Right atrium auricular region (tissue), 2 donors: ENCODE measurements around the gene MAX. TPM values are rescaled to one million over a fixed set of nuclear protein-coding genes. Genes with fewer than 3 reads are reported as not detected.

Experiments used
- DNase-seq: peaks from one replicate; pipeline ENCODE4 v3.0.0-alpha.2; 2019; ENCODE audit warnings: low spot score
- H3K27ac ChIP-seq, 2 donors: fragments of 200-600 bp; sonication (generic); 1 replicate in 1 of 2; 2 replicates in 1 of 2; pipeline ENCODE4 v1.5.1; 2016 to 2019
- H3K27me3 ChIP-seq, 2 donors: fragments of 200-600 bp; sonication (generic); one replicate each; pipeline versions ENCODE4 v1.5.1 to v1.6.0; 2017 to 2019
- H3K36me3 ChIP-seq: fragments of 200-600 bp; sonication (generic); one replicate; pipeline ENCODE4 v1.5.1; 2016
- H3K4me1 ChIP-seq, 2 donors: fragments of 200-600 bp; sonication (generic); one replicate each; pipeline versions ENCODE4 v1.5.1 to v1.6.0; 2017 to 2019
- H3K4me3 ChIP-seq, 2 donors: fragments of 200-600 bp; sonication (generic); 1 replicate in 1 of 2; 2 replicates in 1 of 2; pipeline ENCODE4 v1.5.1; 2017 to 2019; ENCODE audit warnings: mild to moderate bottlenecking in 1 of 2, moderate library complexity in 1 of 2
- H3K9me3 ChIP-seq, 2 donors: fragments of 200-600 bp; sonication (generic); one replicate each; pipeline ENCODE4 v1.5.1; 2019
- total RNA-seq, 2 donors: library from RNA; depleted of rRNA; stranded (reverse); fragments of >200 nt; gene quantifications; one replicate each; pipeline ENCODE4 v1.1.0, GENCODE V29; 2016
- TF ChIP-seq, protein P1 (sequence below), 2 donors: fragments of 200-600 bp; sonication (generic); IDR thresholded peaks; one replicate each; pipeline ENCODE4 v1.5.1; 2019; ENCODE audit warnings: antibody characterized with exemption in 2 of 2

The MAX gene
- total RNA-seq, 2 donors from 2014 or later: 37.0 to 67.5 TPM

DNA sequence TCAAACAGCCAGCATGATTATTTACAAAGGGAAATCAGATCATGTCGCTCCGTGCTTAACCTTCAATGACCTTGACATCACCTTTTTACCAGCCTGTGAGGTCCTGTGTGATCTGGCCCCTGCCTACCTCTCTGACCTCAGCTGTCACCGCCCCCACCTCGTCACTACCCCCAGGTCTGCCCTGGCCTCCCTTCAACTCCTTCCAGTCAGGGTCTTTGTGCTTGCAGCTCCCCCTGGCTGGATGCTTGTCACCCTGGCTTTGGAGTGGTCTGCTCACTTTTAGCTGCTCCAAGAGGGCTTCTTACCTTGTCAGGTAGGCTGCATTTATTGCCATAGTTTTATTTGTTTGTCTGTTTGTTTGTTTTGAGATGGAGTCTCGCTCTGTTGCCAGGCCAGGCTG lies 8.2 kb upstream of the MAX start:
- no peak for DNase-seq
- no peak overlapping the region for H3K4me3 ChIP-seq
- peaks cover 0 to 4% of the 10 kb centered on the region in 2 donors for H3K4me1 ChIP-seq
- no peaks in the 10 kb centered on the region for H3K36me3 ChIP-seq
- no peaks in the 10 kb centered on the region for H3K9me3 ChIP-seq
- no peak overlapping the region for H3K27ac ChIP-seq
- H3K27me3 ChIP-seq: no peaks in the 10 kb centered on the region
- TF ChIP-seq, protein P1, sequence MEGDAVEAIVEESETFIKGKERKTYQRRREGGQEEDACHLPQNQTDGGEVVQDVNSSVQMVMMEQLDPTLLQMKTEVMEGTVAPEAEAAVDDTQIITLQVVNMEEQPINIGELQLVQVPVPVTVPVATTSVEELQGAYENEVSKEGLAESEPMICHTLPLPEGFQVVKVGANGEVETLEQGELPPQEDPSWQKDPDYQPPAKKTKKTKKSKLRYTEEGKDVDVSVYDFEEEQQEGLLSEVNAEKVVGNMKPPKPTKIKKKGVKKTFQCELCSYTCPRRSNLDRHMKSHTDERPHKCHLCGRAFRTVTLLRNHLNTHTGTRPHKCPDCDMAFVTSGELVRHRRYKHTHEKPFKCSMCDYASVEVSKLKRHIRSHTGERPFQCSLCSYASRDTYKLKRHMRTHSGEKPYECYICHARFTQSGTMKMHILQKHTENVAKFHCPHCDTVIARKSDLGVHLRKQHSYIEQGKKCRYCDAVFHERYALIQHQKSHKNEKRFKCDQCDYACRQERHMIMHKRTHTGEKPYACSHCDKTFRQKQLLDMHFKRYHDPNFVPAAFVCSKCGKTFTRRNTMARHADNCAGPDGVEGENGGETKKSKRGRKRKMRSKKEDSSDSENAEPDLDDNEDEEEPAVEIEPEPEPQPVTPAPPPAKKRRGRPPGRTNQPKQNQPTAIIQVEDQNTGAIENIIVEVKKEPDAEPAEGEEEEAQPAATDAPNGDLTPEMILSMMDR (IDR thresholded peaks at IDR 0.05): no peak

- peaks cover 0 to 4% of the 10 kb centered on the region in 2 donors for H3K4me1 ChIP-seq
- no peak overlapping the region for H3K27ac ChIP-seq
- TF ChIP-seq, protein P1 (IDR thresholded peaks at IDR 0.05): no peak
- H3K36me3 ChIP-seq: no peaks in the 10 kb centered on the region
- no peaks in the 10 kb centered on the region for H3K9me3 ChIP-seq
- DNase-seq: no peak
- H3K27me3 ChIP-seq: no peaks in the 10 kb centered on the region
- no peak overlapping the region for H3K4me3 ChIP-seq
Measured at GRCh38 chr14:65109357-65109756, 7.0 kb upstream of the MAX start.

- H3K4me3 ChIP-seq: no peak overlapping the region
- H3K36me3 ChIP-seq: no peaks in the 10 kb centered on the region
- TF ChIP-seq, protein P1 (IDR thresholded peaks at IDR 0.05): no peak
- no peaks in the 10 kb centered on the region for H3K27me3 ChIP-seq
- DNase-seq: no peak
- H3K27ac ChIP-seq: no peak overlapping the region
- no peaks in the 10 kb centered on the region for H3K9me3 ChIP-seq
- peaks cover 0 to 10% of the 10 kb centered on the region in 2 donors for H3K4me1 ChIP-seq
Measured at GRCh38 chr14:65107200-65107599, 4.9 kb upstream of the MAX start.

DNA sequence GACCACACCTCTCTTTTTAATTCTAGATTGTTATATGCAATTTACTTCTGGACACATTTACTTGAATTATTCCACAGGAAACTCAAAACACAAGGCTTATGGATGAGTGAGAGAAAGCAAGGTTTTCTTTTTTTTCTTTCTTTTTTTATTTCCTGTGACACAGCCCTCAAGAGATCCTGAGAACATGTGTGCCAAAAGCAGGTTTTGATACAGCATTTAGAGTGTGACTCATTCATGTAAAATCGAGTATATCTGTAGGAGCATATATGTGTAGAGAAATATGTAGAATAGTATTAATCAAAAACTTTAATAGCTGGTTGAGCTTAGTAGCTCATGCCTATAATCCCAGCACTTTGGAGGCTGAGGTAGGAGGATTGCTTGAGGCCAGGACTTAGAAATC lies 4.4 kb upstream of the MAX start:
- H3K27me3 ChIP-seq: no peaks in the 10 kb centered on the region
- TF ChIP-seq, protein P1 (IDR thresholded peaks at IDR 0.05): no peak
- no peak overlapping the region for H3K27ac ChIP-seq
- no peak for DNase-seq
- no peaks in the 10 kb centered on the region for H3K36me3 ChIP-seq
- no peak overlapping the region for H3K4me3 ChIP-seq
- no peaks in the 10 kb centered on the region for H3K9me3 ChIP-seq
- peaks cover 0 to 10% of the 10 kb centered on the region in 2 donors for H3K4me1 ChIP-seq

DNA sequence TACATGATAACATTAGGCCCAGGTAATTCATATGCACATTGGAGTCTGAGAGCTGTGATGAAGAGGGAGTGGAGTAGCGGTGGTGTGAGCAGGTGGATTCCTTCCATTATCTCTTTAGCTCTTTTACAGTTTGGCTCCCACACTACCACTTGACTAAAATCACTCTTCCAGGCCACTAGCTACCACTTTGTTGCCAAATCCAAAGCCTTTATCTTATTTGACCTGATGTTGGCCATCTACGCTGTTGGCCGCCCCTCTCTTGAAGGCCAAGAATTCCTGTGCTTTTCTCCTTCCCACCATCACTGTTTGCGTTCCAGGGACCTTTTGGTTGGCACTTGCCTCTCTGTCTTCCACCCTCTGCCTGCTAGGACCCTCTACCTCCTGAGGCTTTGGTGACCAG lies 4.0 kb upstream of the MAX start:
- no peaks in the 10 kb centered on the region for H3K9me3 ChIP-seq
- DNase-seq: no peak

GRCh38 chr14:65104791-65105190 lies 2.5 kb upstream of the MAX start:
- H3K27ac ChIP-seq: no peak overlapping the region
- no peak overlapping the region for H3K4me3 ChIP-seq
- no peaks in the 10 kb centered on the region for H3K9me3 ChIP-seq
- no peak for DNase-seq
- no peaks in the 10 kb centered on the region for H3K36me3 ChIP-seq
- TF ChIP-seq, protein P1 (IDR thresholded peaks at IDR 0.05): no peak
- H3K27me3 ChIP-seq: no peaks in the 10 kb centered on the region
- peaks cover 0 to 26% of the 10 kb centered on the region in 2 donors for H3K4me1 ChIP-seq

More for the DNA sequence above, 4.0 kb upstream of the MAX start:
- Histone ChIP-seq H3K4me1 (peaks cover 0 to 12% of the 10 kb centered on the region in 2 donors), H3K27me3 (no peaks in the 10 kb centered on the region), H3K4me3 (no peak overlapping the region), H3K36me3 (no peaks in the 10 kb centered on the region), H3K27ac (no peak overlapping the region)
- TF ChIP-seq, protein P1 (IDR thresholded peaks at IDR 0.05): no peak
